DOHH2 (cell line): ENCODE data around the gene NHSL2.

Source experiments
- H3F3A ChIP-seq: fragments of 200-600 bp; sonication (generic), shearing (Covaris generic); 2 replicates; pipeline ENCODE4 v1.6.0; 2016; ENCODE audit warnings: antibody characterized with exemption, mild to moderate bottlenecking; ENCODE audit not compliant: control insufficient read depth, insufficient read depth
- H3K27ac ChIP-seq: fragments of 200-600 bp; sonication (generic); 2 replicates; pipeline ENCODE4 v1.5.1; 2014; ENCODE audit warnings: low read depth, mild to moderate bottlenecking, low read length, moderate library complexity
- H3K27me3 ChIP-seq: fragments of 200-600 bp; sonication (generic); 2 replicates; pipeline ENCODE4 v1.6.1; 2014; ENCODE audit warnings: mild to moderate bottlenecking, low read length, mixed read lengths; ENCODE audit not compliant: control insufficient read depth
- H3K36me3 ChIP-seq: fragments of 200-600 bp; sonication (generic); 2 replicates; pipeline ENCODE4 v1.6.1; 2014; ENCODE audit warnings: mild to moderate bottlenecking, low read length, moderate library complexity, mixed read lengths; ENCODE audit not compliant: control insufficient read depth
- H3K4me1 ChIP-seq: fragments of 200-600 bp; sonication (generic); 2 replicates; pipeline ENCODE4 v1.6.1; 2014; ENCODE audit warnings: mild to moderate bottlenecking, low read length, mixed read lengths; ENCODE audit not compliant: control insufficient read depth
- H3K4me2 ChIP-seq: fragments of 200-600 bp; sonication (generic); 2 replicates; pipeline ENCODE4 v1.6.0; 2014; ENCODE audit warnings: mild to moderate bottlenecking, low read length, moderate library complexity
- H3K4me3 ChIP-seq: fragments of 200-600 bp; sonication (generic); 2 replicates; pipeline ENCODE4 v1.5.1; 2014; ENCODE audit warnings: mild to moderate bottlenecking, low read length, mixed read lengths
- H3K79me2 ChIP-seq: fragments of 200-600 bp; sonication (generic); 2 replicates; pipeline ENCODE4 v1.6.1; 2014; ENCODE audit warnings: mild to moderate bottlenecking, low read length, mixed read lengths; ENCODE audit not compliant: control insufficient read depth
- H3K9me2 ChIP-seq: fragments of 200-600 bp; sonication (generic); replicated peaks from 2 replicates; pipeline ENCODE4 v1.6.1; 2014; ENCODE audit warnings: mild to moderate bottlenecking, low read length, mixed read lengths; ENCODE audit not compliant: control insufficient read depth
- H3K9me3 ChIP-seq: fragments of 200-600 bp; sonication (generic); 2 replicates; pipeline ENCODE4 v1.6.1; 2014; ENCODE audit warnings: antibody characterized with exemption, low read length, mixed read lengths; ENCODE audit not compliant: control insufficient read depth, insufficient read depth
- H4K20me1 ChIP-seq: fragments of 200-600 bp; sonication (generic); 2 replicates; pipeline ENCODE4 v1.6.0; 2014; ENCODE audit warnings: low read depth, mild to moderate bottlenecking, antibody characterized with exemption, low read length, moderate library complexity; ENCODE audit not compliant: control insufficient read depth, insufficient read depth
- EZH2phosphoT487 ChIP-seq: fragments of 200-600 bp; sonication (generic); IDR thresholded peaks from 2 replicates; pipeline ENCODE4 v1.6.1; 2017; ENCODE audit warnings: borderline replicate concordance, mild to moderate bottlenecking, antibody characterized with exemption, low read length, moderate library complexity, mixed read lengths
- TF ChIP-seq, protein P1 (sequence below): fragments of 200-600 bp; sonication (generic); IDR thresholded peaks from one replicate; pipeline ENCODE4 v1.5.1; 2014; ENCODE audit warnings: antibody characterized with exemption, mild to moderate bottlenecking, low read depth, low read length; ENCODE audit not compliant: poor library complexity, severe bottlenecking

The NHSL2 gene

DNA sequence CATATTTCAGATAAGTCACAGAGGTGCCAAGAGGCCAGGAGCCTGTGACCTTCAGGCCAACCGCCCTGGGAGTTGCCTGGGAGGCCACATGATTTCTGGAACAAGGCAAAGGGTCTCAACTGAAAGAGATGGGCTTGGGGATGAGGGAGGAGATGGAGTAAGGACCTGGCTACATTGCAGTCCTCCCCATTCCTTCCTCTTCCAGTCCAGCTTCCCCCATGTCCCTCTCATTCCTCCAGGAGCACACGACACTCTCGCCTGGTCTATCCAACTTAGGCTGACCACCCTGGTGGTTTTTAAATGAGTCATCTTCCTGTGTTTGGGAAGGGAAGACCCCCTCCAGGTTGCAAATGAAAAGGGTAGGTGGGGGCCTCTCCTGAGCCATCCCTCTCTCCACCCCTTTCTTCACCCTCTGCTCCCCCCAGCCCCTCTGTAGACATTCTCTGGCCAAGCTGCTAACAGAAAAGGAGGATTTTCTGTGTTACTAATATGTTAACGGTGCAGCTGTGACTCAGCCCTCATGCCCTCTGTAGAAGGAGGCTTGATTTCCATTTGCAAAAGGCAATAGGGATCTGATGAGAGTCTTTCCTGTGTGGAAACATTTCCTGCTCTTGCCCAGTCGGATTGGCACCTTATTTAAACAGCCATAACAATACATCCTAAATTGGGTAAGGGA lies 141.9 kb downstream of the NHSL2 start:
- Histone ChIP-seq H3K9me3 (no peaks in the 10 kb centered on the region), H3K79me2 (no peaks in the 10 kb centered on the region), H3K27ac (no peak overlapping the region), H3K4me2 (no peak overlapping the region), H3K4me1 (no peaks in the 10 kb centered on the region), H3K36me3 (no peaks in the 10 kb centered on the region), H3K9me2 (no peaks in the 10 kb centered on the region), H4K20me1 (no peaks in the 10 kb centered on the region), H3K4me3 (no peak overlapping the region), H3K27me3 (no peaks in the 10 kb centered on the region), H3F3A (no peaks in the 10 kb centered on the region)
- TF ChIP-seq, protein P1, sequence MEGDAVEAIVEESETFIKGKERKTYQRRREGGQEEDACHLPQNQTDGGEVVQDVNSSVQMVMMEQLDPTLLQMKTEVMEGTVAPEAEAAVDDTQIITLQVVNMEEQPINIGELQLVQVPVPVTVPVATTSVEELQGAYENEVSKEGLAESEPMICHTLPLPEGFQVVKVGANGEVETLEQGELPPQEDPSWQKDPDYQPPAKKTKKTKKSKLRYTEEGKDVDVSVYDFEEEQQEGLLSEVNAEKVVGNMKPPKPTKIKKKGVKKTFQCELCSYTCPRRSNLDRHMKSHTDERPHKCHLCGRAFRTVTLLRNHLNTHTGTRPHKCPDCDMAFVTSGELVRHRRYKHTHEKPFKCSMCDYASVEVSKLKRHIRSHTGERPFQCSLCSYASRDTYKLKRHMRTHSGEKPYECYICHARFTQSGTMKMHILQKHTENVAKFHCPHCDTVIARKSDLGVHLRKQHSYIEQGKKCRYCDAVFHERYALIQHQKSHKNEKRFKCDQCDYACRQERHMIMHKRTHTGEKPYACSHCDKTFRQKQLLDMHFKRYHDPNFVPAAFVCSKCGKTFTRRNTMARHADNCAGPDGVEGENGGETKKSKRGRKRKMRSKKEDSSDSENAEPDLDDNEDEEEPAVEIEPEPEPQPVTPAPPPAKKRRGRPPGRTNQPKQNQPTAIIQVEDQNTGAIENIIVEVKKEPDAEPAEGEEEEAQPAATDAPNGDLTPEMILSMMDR: no peak
- no peak for TF ChIP-seq EZH2phosphoT487

DNA sequence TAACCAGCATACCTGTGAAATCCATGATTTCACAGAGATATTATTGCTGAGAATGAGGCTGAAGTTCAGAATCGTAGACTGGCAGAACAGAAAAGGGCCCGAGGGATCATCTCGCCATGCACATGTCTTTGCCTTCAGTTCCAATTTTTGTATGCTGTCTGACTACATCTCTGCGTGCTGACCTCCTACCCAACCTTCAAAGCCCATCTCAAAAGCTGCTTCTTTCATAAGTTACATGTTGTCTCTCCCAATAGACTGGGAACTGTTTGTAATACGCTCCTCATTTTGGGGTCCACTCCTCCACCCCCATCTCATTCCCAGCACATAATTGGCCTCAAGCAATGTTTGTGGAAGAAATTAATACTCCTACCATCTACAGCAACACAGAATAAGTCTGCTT lies 142.9 kb downstream of the NHSL2 start:
- Histone ChIP-seq H3K4me3 (no peak overlapping the region), H3K27me3 (no peaks in the 10 kb centered on the region), H3K27ac (no peak overlapping the region), H3K79me2 (no peaks in the 10 kb centered on the region), H3K9me3 (no peaks in the 10 kb centered on the region), H4K20me1 (no peaks in the 10 kb centered on the region), H3F3A (no peaks in the 10 kb centered on the region), H3K4me1 (no peaks in the 10 kb centered on the region), H3K9me2 (no peaks in the 10 kb centered on the region), H3K4me2 (no peak overlapping the region), H3K36me3 (no peaks in the 10 kb centered on the region)
- TF ChIP-seq EZH2phosphoT487: no peak
- TF ChIP-seq, protein P1: no peak

DNA sequence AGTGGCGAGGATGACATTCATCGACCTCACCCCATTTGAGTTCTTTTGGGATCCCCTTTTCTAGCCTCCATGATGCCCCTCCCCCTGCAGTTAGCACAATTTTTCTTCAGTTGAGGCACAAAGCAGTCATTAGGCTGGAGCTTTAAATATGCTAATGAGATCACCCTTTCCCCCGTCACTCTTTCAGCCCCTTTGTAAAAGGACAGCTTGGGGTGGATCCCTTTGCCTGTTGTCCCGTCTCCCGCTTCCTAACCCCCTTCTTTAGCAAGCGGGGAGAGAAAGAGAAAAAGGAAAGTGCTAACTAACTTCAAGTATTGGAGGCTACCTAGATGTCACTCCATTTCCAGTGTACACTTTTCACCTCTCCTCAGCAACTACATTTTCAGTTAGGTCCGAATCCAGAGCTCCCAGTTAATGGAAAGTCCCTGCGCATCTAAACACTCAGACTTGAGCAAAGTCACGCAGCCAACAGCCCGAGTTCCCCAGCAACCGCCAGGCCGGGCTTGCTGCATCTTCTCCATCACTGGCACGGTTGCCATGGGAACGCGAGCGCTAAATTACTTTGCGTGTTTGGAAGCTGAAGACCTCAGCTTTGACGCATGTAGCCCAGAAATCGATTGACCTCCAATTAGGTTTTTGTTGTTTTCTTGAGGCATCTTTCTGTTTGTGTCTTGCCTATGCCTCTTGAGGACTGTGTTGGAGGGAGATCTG lies 144.3 kb downstream of the NHSL2 start:
- Histone ChIP-seq H3K27me3 (no peaks in the 10 kb centered on the region), H3K4me1 (no peaks in the 10 kb centered on the region), H3K27ac (no peak overlapping the region), H3K4me3 (no peak overlapping the region), H3K4me2 (no peak overlapping the region), H3F3A (no peaks in the 10 kb centered on the region), H4K20me1 (no peaks in the 10 kb centered on the region), H3K79me2 (no peaks in the 10 kb centered on the region), H3K9me2 (no peaks in the 10 kb centered on the region), H3K36me3 (no peaks in the 10 kb centered on the region), H3K9me3 (no peaks in the 10 kb centered on the region)
- no peak for TF ChIP-seq EZH2phosphoT487
- TF ChIP-seq, protein P1: no peak
